T follicular helper cell (primary cell): ENCODE measurements around the gene TOMM34.

Experiments
- DNase-seq: peaks from one replicate; pipeline ENCODE4 v3.0.0-alpha.2; 2020; ENCODE audit warnings: low read depth
- total RNA-seq, 2 experiments: gene quantifications; one replicate each; lab custom pipeline; 2026; lab: John Stamatoyannopoulos, UW

The TOMM34 gene, protein sequence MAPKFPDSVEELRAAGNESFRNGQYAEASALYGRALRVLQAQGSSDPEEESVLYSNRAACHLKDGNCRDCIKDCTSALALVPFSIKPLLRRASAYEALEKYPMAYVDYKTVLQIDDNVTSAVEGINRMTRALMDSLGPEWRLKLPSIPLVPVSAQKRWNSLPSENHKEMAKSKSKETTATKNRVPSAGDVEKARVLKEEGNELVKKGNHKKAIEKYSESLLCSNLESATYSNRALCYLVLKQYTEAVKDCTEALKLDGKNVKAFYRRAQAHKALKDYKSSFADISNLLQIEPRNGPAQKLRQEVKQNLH
- total RNA-seq = 23.0 to 95.3 reads per million in 2 experiments

DNA sequence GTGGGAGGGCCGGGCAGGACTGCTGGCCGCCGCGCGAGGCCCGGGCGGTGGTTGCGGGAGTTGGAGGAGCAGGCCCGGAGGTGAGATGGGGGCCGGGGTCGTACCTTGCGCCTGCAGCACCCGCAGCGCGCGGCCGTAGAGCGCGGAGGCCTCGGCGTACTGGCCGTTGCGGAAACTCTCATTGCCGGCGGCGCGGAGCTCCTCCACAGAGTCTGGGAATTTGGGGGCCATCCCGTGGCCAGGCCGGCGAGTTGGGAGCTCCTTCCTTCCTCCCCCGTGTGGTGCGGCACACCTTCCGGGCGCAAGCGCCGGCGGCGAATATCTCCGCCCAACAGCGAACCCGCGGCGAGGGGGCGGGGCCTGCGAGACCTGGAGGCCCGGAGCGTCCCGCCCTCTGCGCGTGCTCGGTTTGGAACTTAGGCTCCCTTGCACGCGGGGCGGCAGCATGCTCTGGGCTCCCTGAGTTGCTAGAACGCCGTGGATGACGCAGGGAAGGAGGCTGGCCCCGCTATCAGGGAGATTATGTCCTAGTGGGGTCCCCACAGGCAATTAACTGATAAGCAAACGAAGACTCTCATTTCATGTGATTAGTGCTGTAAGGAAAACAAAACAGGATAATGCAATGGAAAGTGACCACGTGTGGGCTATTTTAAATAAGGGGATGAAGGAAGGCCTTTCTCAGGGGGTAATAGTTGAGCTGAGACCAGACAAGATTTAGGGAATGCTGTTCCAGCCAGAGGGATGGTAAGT is at the start of gene TOMM34:
Gene TOMM34 (minus strand): TSS at position 295 of the 750 bp plus-strand sequence. CDS start 64 bp downstream, at position 231.
- DNase-seq = peak; percentile 91

DNA sequence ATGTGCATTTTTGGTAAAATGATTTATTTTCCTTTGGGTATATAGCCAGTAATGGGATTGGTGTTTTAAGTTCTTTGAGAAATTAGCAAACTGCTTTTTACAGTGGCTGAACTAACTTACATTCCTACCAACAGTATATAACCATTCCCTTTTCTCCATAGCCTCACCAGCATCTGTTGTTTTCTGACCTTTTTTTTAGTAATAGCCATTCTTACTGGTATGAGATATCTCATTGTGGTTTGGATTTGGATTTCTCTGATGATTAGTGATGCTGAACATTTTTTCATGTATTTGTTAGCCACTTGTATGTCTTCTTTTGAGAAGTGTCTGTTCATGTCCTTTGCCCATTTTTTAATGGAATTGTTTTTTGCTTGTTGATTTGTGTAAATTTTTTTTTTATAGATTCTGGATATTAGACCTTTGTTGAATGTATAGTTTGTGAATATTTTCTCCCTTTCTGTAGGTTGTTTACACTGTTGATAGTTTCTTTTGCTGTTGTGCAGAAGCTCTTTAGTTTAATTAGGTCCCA is 48.4 kb upstream of the TOMM34 start:
- DNase-seq = no peak

DNA sequence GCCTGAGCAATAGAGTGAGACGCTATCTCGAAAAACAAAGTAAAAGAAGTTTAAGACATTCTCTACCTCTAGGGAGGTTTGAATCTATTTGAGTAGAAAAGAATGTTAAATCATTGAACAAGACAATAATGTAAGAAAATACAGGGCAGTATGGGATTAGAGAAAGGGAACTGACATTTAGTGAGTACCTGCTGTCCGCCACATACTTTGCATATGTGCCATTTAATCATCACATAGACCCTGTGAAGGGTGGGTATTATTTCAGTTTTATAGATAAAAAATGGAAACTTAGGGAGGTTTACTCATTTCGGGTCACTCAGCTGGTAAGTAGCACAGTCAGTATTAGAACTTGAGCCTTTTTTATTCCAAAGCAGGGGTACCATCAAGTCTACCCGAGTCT is 37.5 kb upstream of the TOMM34 start:
- DNase-seq = no peak

DNA sequence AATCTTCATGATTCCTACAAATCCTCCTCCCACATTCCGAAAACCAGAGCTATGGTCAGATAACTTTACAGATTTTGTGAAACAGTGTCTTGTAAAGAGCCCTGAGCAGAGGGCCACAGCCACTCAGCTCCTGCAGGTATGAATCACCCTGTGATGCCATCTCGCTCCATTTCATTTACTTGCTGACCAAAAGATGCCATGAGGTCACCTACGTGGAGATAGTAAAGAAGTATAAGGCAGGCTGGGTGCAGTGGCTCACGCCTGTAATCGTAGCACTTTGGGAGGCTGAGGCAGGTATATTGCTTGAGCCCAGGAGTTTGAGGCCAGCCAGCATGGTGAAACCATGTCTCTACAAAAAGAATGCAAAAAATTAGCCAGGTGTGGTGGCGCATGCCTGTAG is 37.0 kb upstream of the TOMM34 start:
- no peak for DNase-seq

DNA sequence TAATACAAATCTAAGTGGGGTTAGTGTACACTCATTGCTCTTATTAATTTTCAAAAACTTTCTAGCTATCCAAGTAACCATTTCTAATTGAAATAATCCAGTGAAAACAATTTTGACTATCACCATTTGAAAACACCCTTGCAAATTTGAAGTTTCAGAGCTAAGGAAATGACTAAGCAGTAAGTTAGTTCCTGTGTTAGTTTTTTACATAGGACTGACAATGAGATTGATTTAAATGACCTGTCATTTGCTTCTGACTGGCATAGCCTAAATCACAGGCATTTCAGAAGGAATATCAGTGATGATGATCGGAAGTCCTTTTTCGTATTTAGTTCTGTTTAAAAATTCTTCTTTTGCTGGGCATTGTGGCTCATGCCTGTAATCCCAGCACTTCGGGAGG is 33.1 kb upstream of the TOMM34 start:
- no peak for DNase-seq

DNA sequence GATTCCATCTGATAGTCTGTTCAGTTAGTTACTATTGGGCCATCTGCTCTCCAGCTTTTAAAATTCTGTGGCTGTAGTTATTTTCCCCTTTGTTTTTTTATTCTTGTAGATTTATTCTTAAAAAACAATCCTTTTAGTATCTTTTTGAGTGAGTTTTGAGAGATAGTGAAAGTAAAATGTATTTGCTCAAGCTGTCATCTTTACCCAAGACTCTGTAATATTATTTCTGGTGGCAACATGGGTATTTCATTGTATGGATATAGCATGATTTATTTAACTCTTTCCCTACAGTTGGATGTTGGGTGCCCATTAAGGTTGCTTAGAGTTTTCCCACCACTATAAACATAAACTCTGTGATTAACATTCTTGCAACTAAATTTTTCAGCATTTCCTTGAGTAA is 30.8 kb upstream of the TOMM34 start:
- no peak for DNase-seq

DNA sequence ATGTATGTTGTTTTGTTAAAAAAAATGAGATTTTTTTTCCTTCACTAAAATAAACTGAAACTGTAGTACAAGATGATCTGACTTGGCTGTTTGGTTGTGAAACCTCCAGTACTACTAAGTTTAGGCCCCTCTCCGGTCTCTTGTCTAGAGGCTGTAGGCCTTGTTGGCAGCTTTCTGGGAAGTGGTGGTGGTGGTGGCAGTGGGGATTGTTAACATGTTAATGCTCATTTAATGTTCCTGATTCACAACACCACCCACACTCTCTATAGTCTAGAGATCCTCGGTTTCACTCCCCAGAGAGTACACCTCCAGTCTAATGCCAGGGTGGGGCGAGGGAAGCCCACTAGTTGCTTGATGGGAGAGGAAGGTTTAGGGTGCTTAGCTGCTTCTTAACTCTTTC is 30.2 kb upstream of the TOMM34 start:
- no peak for DNase-seq

DNA sequence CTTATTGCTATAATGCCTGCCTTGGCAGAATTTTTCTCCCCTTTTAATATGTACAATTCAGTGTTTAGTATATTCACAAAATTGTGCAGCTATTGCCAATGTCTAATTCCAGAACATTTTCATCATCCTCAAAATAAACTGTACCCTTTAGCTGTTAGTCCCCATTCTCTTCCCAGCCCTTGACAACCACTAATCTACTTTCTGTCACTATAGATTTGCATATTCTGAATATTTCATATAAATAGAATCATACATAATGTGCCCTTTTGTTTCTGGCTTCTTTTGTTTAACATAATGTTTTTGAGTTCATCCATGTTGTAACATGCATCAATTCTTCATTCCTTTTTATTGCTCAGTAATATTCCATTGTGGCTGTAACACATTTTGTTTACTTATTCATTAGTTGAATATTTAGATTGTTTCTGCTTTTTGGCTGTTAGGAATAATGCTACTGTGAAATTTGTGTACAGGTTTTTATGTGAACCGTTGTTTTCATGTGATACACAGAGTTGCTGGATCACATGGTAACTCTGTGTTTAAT is 28.5 kb upstream of the TOMM34 start:
- no peak for DNase-seq

DNA sequence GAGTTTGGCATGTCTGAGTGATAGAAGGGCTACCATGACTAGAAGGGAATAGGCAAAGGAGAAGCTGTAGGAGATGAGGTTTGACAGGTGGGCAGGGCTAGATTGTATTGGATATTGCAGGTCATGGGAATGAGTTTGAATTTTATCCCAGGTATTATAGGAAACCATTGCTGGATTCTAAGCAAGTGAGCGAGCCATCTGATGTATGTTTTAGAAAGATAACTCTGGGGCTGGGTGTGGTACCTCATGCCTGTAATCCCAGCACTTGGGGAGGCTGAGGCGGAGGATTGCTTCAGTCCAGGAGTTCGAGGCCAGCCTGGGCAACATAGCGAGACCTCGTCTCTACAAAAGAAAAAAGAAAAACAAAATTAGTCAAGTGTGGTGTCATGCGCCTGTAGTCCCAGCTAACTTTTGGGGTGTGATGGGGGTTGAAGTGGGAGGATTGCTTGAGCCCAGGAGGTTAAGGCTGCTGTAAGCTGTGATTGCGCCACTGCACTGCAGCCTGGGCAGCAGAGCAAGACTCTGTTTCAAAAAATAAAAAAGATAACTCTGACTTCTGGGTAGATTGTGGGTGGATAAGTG is 23.0 kb upstream of the TOMM34 start:
- no peak for DNase-seq

DNA sequence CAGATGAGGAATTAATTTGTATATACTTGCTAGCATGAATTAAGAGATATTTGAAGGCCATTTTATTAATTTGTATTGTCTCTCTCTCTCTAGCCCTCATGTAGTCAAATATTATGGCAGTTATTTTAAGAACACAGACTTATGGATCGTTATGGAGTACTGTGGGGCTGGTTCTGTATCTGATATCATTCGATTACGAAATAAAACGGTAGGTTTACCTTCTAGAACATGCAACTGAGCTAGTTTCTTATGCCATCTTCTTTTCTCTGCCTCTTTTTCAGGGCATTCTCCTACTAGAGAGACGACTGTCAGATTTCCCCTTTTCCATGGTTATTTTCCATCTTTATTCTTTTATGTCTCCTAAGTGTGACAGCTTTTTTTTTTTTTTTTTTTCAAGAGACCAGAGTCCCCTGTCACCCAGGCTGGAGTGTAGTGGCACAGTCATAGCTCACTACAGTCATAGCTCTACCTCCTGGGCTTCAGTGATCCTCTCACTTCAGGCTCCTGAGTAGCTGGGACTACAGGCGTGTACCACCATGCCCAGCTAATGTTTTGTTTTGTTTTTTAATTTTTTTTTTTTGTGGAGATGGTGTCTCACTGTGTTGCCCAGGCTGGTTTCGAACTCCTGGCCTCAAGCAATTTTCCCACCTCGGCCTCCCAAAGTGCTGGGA is 21.7 kb upstream of the TOMM34 start:
- DNase-seq = no peak

DNA sequence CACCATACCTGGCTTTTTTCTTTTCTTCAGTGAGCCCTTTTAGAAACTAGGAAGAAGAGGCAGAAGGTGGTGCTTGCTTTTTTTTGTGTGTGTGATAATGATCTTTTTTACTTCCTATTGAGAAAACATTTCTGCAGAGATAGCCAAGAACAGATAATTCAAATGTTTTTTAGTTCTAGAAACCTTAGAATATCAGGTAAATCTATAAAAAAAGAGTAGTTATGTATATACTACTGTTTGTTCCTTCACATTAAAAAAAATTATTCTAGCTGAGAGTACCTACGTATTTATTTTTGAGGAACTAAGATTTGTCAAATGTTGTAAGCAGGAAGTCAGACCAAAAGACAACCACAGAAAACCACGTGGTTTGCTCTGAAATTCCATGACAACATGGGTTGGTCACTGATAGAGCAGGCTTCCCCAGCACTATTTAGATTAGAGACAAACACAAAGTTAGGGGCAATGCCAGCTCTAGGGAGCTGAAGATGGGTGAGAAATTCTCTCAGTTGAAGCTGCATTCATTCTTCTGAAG is 19.0 kb upstream of the TOMM34 start:
- DNase-seq = peak; percentile 75

DNA sequence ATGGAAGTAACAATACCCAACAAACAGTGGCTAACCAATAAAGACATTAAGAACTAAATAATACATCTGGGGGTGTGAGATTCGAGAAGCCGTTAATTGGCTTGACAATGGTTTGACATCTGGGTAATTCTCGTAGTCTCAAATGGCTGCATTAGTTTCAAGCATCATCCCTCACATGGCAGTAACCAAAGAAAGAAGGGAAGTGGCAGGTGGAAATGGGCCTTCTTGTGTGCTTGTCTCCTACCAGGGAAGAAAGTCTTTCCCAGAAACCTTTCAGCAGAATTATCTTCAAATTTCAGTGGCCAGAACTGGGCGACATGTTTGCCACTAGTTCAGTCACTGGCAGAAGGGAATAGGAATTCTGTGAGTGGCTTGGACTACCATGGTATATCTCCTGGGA is 16.5 kb upstream of the TOMM34 start:
- DNase-seq = no peak

DNA sequence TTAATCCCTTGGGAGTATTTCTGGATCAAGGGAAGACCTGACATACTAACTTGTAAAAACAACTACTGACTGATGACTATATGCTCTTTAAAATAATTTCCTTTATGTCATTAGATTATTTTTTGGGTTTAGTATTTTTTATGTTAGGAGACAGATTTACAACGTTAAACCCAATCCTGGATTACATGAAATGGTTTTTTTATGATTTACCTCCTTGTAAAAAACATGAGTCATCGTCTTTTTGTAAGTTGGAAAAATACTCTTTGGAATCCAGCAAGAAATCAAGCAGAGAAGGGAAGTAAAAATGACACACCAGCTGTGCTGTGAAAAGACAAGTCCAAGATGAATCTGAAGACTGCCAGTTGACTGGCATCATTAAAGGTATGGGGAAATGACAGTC is 12.9 kb upstream of the TOMM34 start:
- DNase-seq = no peak

DNA sequence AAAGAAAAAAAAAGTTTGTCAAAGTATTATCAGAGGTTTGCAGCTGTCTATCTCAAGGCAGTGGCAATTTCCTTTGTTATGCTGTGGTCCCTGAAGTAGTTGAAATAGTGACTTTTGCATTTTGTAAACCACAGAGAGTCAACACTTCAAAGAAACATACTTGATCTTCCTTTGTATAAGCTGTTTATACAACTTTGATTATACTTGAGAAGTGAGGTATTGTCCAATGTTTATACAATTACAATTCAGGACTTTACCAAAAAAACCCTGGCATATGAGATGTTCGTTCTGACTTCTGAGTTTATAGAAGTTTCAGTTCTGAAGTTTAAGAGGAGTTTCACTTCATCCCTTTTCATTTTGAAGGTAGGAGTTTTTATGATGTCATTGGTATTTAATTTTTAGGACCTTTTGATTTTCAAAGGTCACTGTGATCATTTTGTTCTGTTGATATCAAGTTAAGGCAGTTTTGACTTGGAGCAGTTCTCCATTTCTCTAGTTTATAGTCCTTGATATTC is 10.1 kb upstream of the TOMM34 start:
- DNase-seq = no peak

DNA sequence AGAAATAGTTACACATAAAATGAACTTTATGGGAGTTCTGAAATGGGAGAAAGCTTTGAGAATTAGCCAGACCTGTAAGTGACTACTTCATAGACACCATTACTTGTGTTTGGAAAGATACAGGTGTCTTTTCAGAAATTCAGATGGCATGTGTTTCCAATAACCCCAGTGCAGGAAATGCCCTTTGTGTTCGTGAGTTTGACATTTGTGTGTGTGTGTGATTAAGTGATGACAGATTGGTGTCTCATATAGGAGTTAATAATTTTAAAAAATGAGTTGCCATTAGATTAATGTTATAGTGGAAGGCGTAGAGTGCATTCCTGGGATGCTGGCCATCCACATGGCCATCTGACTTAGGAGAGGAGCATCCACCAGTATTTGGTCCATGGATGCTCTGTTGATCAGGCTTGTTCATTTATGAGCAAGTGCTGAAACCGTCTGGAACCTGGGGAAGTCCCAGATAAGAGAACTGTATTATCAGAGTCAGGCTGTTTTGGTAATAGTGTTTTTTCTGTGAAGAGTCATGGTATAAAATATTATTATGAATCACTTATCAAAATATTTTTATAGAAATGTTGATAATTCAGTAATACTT is 9.2 kb upstream of the TOMM34 start:
- no peak for DNase-seq

DNA sequence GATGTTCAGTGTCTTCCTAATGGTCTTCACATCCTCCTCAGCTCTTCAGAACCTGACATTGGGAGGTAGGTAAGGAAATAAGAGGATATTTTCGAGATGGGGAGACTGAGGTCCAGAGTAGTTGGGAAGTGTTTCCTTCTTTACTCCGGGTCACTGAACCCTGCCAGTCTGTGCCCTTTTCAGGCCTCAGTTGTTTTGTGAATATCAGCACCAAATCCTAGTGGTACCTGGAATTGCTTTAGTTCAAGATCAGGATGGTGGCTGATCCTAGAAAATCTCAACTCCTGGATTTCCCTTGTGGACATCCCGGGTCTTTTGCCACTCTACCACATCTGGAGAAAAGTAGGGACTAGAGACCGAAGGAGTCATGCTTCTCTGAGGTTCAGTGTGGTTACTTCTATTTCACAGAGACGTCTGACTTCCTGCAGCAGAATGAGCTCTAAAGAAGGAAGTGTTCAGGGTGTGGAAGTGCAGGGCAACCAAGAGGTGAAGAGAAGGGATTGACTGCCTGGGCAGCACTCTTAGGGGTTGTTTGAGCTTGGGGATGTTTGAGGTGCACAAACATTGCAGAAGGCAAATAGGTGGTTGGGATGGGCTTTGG is 7.1 kb upstream of the TOMM34 start:
- DNase-seq = peak; percentile 33

DNA sequence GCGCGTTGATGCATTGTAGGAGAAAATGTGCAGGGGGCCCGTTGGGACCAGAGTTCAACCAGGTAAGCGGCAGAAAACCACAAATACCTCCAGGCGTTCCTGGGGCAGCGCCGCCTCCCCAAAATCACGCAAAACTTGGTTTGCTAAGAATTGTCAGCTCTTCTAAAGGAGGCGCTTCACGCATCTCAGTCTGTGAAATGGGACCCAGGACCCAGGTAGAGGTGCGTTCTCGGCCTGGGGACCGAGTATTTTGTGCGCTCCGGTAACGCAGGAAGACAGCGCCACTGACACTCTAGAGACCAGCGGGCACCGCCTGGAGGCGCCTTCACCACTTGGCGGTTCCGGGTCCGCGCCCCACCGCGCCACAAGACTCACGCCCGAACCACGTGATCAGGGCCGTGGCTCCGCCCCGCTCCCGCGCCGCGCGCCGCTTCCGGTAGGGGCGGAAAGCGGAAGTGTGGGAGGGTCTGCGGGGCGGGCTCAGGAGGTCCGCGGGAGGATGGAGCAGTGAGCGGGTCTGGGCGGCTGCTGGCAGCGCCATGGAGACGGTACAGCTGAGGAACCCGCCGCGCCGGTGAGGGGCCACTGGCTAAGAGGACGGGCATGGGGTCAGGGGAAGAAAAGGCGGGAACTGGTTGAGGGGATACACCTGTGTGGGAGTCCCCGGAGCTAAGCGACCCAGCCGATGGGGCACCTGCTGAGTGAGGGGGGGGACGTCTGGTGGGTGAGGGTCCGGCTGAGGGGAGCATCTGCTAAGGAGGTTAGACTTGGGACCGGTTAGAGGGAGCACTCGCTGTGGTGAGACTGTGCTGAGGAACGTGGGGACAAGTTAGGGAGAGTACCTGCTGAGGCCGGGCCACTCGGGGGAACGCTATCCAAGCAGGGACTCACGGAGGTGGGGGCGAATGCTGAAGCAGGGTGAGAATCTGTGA is 6.1 kb upstream of the TOMM34 start, which contains the start of gene STK4:
Gene STK4 (plus strand): TSS at position 483 of the 932 bp plus-strand sequence. CDS start 57 bp downstream, at position 540.
- DNase-seq = peak; percentile 92

DNA sequence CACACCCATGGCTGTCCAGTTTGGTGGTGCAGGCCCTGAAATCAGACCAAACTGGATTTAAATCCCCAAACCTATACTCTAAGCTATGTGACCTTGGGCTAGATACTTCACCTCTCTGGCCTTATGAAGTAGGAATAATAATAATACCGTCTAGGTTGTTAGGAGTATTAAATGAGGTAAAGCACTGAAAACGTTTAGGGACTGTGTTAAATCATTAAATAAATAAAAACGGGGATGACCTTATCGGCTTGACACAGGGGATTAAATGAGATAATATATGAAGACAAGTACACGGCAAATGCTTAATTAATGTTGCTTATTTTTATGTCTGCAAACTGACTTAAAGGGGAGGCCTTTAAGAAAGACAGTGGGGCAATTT is 5.4 kb upstream of the TOMM34 start:
- no peak for DNase-seq
